Endothelial cell of umbilical vein (primary cell): Measurements from ENCODE around the gene SMIM12. TPM values are rescaled to one million over a fixed set of nuclear protein-coding genes. Genes with fewer than 3 reads are reported as not detected.

Source experiments
- BruUV-seq: library from RNA; stranded (reverse); fragments of 400-500 nt; replicated peaks from 2 replicates; lab custom pipeline; 2021; lab: Mats Ljungman, UMichigan
- CTCF ChIA-PET: fragments of 300-600, 350-600 bp; sonication (Branson Sonifier 250); formaldehyde crosslinking; loops from one replicate; lab custom pipeline; 2021; ENCODE audit warnings: antibody characterized with exemption, inconsistent platforms; lab: Charles Lee
- POLR2A ChIA-PET: fragments of 300-600, 350-600 bp; sonication (Branson Sonifier 250); formaldehyde crosslinking; loops from one replicate; lab custom pipeline; 2021; ENCODE audit warnings: antibody characterized with exemption, inconsistent platforms; lab: Charles Lee
- DNase-seq: peaks from one replicate; pipeline ENCODE4 v3.0.0-alpha.2; 2011; ENCODE audit warnings: low read depth, low spot score
- FAIRE-seq: peaks from 2 replicates; lab custom pipeline; 2011; peaks lifted over from hg19 to GRCh38; lab: Jason Lieb, UNC
- H2AFZ ChIP-seq: 2 replicates; pipeline ENCODE4 v1.6.0; 2012; ENCODE audit warnings: low read depth, low read length, control low read depth, inconsistent platforms
- H3K27ac ChIP-seq: 2 replicates; pipeline ENCODE4 v1.5.1; 2011; ENCODE audit warnings: low read depth, mild to moderate bottlenecking, control low read depth, low read length, moderate library complexity; ENCODE audit not compliant: insufficient read depth
- H3K27me3 ChIP-seq, 2 experiments: 2 replicates each; pipeline versions ENCODE4 v1.6.0 to v1.6.1; 2011; ENCODE audit warnings: low read length in 2 of 2, mixed read lengths in 1 of 2; ENCODE audit not compliant: control insufficient read depth in 2 of 2, insufficient read depth in 2 of 2
- H3K36me3 ChIP-seq, 2 experiments: 2 replicates in 1 of 2; 3 replicates in 1 of 2; pipeline ENCODE4 v1.5.1; 2011; ENCODE audit warnings: low read length in 2 of 2, mild to moderate bottlenecking in 1 of 2, moderate library complexity in 1 of 2; ENCODE audit not compliant: control insufficient read depth in 2 of 2, insufficient read depth in 2 of 2; ENCODE audit errors: extremely low read depth in 1 of 2
- H3K4me1 ChIP-seq: 3 replicates; pipeline ENCODE4 v1.5.1; 2011; ENCODE audit warnings: mild to moderate bottlenecking, low read length; ENCODE audit not compliant: control insufficient read depth, insufficient read depth; ENCODE audit errors: extremely low read depth
- H3K4me2 ChIP-seq: 2 replicates; pipeline ENCODE4 v1.6.1; 2011; ENCODE audit warnings: low read length, control low read depth, mixed read lengths; ENCODE audit not compliant: insufficient read depth
- H3K4me3 ChIP-seq, 3 experiments: fragments of 200-600 bp in 1 of 3; sonication (generic), shearing (Covaris generic) in 1 of 3; replicated peaks in 1 of 3; 2 replicates each; pipeline ENCODE4 v1.5.1; 2011 to 2016; ENCODE audit warnings: control low read depth in 3 of 3, low read length in 3 of 3, mild to moderate bottlenecking in 2 of 3, inconsistent platforms in 1 of 3, low read depth in 1 of 3, moderate library complexity in 1 of 3; ENCODE audit not compliant: insufficient read depth in 1 of 3
- H3K79me2 ChIP-seq: 2 replicates; pipeline ENCODE4 v1.6.0; 2012; ENCODE audit warnings: low read length, inconsistent platforms; ENCODE audit not compliant: control insufficient read depth, insufficient read depth
- H3K9ac ChIP-seq: replicated peaks from 2 replicates; pipeline ENCODE3; 2011; ENCODE audit warnings: low read length, control low read depth; ENCODE audit not compliant: insufficient read depth; ENCODE audit errors: extremely low read depth
- H3K9me1 ChIP-seq: replicated peaks from 3 replicates; pipeline ENCODE4 v1.6.0; 2011; ENCODE audit warnings: mild to moderate bottlenecking, low read length; ENCODE audit not compliant: control insufficient read depth, insufficient read depth; ENCODE audit errors: extremely low read depth
- H3K9me3 ChIP-seq: replicated peaks from 2 replicates; pipeline ENCODE4 v1.5.1; 2012; ENCODE audit warnings: low read length, inconsistent platforms; ENCODE audit not compliant: control insufficient read depth, insufficient read depth
- H4K20me1 ChIP-seq: replicated peaks from 2 replicates; pipeline ENCODE3; 2011; ENCODE audit warnings: mild to moderate bottlenecking, low read length; ENCODE audit not compliant: control insufficient read depth, insufficient read depth; ENCODE audit errors: extremely low read depth
- EZH2 ChIP-seq: IDR thresholded peaks from 2 replicates; pipeline ENCODE4 v1.6.1; 2012; ENCODE audit warnings: borderline replicate concordance, low read depth, mild to moderate bottlenecking, moderate library complexity, low read length, inconsistent platforms; ENCODE audit not compliant: severe bottlenecking
- FOS ChIP-seq: IDR thresholded peaks from 2 replicates; pipeline ENCODE4 v1.6.1; 2011; ENCODE audit warnings: mild to moderate bottlenecking, low read length, moderate library complexity, borderline replicate concordance; ENCODE audit not compliant: insufficient read depth
- GATA2 ChIP-seq: IDR thresholded peaks from 2 replicates; pipeline ENCODE4 v1.7.0; 2011; ENCODE audit warnings: low read depth, mild to moderate bottlenecking, moderate library complexity, mixed read lengths, low read length; ENCODE audit not compliant: insufficient read length, insufficient read depth
- JUN ChIP-seq: IDR thresholded peaks from 2 replicates; pipeline ENCODE4 v1.6.1; 2011; ENCODE audit warnings: borderline replicate concordance, low read depth; ENCODE audit not compliant: insufficient read length, insufficient read depth
- MYC ChIP-seq: IDR thresholded peaks from one replicate; pipeline ENCODE4 v1.6.1; 2011; ENCODE audit warnings: mild to moderate bottlenecking, low read depth, low read length
- POLR2A ChIP-seq: IDR thresholded peaks from 2 replicates; pipeline ENCODE4 v1.6.1; 2012; ENCODE audit warnings: low read depth, mild to moderate bottlenecking, control low read depth, low read length
- POLR2AphosphoS5 ChIP-seq: IDR thresholded peaks from 2 replicates; pipeline ENCODE4 v1.6.1; 2012; ENCODE audit warnings: low read depth, mild to moderate bottlenecking, control low read depth, low read length, moderate library complexity; ENCODE audit not compliant: insufficient read depth
- dilution Hi-C: fragments of 300-500 bp; cut with MboI; formaldehyde crosslinking; loops from one replicate; pipeline ENCODE4 v1.15.0; 2019; ENCODE audit warnings: low sequenced_read_pairs; ENCODE audit not compliant: extremely low pct_ligation_motif_present
- intact Hi-C: fragments of 100-400 bp; cut with micrococcal nuclease; formaldehyde crosslinking; loops from one replicate; pipeline ENCODE4 v1.10.0; 2022
- polyA plus RNA-seq, 4 experiments: library from polyadenylated mRNA; depleted of rRNA in 3 of 4; stranded (reverse) in 3 of 4; unstranded in 1 of 4; fragments of >200 nt; gene quantifications; 2 replicates each; pipeline versions ENCODE4 v1.2.1 to v1.2.3, GENCODE V29; 2011 to 2012; ENCODE audit warnings: missing spikeins in 1 of 4
- total RNA-seq: library from RNA; stranded (reverse); gene quantifications from 2 replicates; pipeline ENCODE4 v1.2.3, GENCODE V29; 2021
- TF ChIP-seq, protein P1 (sequence below), 2 donors: IDR thresholded peaks; 1 replicate in 1 of 2; 2 replicates in 1 of 2; pipeline ENCODE4 v1.5.1; 2011; ENCODE audit warnings: low read length in 2 of 2, mild to moderate bottlenecking in 2 of 2, moderate library complexity in 2 of 2, control low read depth in 1 of 2, inconsistent platforms in 1 of 2, low read depth in 1 of 2; ENCODE audit not compliant: insufficient read depth in 1 of 2; ENCODE audit errors: extremely low read depth in 1 of 2
- TF ChIP-seq, protein P2 (sequence below): IDR thresholded peaks from 2 replicates; pipeline ENCODE4 v1.6.1; 2011; ENCODE audit not compliant: insufficient read depth, insufficient read length

SMIM12 gene
- total and polyA plus RNA-seq, 2 donors (not counting 3 experiments of a cell fraction or from before 2014, with no cell fraction given): 66.2 to 85.9 TPM

DNA sequence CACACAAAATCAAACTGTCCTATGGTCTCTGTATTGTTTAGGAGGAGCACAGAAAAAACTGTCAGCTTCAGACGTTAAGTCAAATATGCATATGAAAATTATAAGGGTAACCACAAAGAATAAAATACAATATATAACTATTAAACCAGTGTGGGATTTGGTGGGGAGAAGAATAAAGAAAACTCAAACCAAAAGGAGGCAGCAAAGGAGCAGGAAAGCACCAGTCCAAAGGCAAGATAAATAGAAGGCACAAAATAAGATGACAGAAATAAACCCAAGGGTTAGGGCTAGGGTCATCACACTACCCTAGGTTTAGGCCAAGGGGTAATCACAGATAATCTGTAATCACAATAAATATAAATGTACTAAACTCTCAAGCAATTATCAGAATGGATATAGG is 37.1 kb upstream of the SMIM12 start:
- no peaks in the 10 kb centered on the region for H3K9me1 ChIP-seq
- no peaks in the 10 kb centered on the region for H3K27me3 ChIP-seq

More for the DNA sequence above, 37.1 kb upstream of the SMIM12 start:
- Histone ChIP-seq H3K4me2 (no peak overlapping the region), H3K9ac (no peak overlapping the region), H3K4me3 (no peak overlapping the region), H2AFZ (no peak overlapping the region), H3K9me3 (no peaks in the 10 kb centered on the region), H4K20me1 (no peaks in the 10 kb centered on the region), H3K36me3 (no peaks in the 10 kb centered on the region), H3K4me1 (no peaks in the 10 kb centered on the region), H3K27ac (no peak overlapping the region), H3K79me2 (no peaks in the 10 kb centered on the region)
- TF ChIP-seq, protein P1, sequence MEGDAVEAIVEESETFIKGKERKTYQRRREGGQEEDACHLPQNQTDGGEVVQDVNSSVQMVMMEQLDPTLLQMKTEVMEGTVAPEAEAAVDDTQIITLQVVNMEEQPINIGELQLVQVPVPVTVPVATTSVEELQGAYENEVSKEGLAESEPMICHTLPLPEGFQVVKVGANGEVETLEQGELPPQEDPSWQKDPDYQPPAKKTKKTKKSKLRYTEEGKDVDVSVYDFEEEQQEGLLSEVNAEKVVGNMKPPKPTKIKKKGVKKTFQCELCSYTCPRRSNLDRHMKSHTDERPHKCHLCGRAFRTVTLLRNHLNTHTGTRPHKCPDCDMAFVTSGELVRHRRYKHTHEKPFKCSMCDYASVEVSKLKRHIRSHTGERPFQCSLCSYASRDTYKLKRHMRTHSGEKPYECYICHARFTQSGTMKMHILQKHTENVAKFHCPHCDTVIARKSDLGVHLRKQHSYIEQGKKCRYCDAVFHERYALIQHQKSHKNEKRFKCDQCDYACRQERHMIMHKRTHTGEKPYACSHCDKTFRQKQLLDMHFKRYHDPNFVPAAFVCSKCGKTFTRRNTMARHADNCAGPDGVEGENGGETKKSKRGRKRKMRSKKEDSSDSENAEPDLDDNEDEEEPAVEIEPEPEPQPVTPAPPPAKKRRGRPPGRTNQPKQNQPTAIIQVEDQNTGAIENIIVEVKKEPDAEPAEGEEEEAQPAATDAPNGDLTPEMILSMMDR (IDR thresholded peaks at IDR 0.05; ENCODE audit: extremely low read depth in 1 of 2, insufficient read depth in 1 of 2, low read depth in 1 of 2, low read length in 2 of 2): no peak
- TF ChIP-seq POLR2A (no peak), POLR2AphosphoS5 (no peak), JUN (no peak), GATA2 (no peak), EZH2 (no peak), FOS (no peak), MYC (no peak)
- TF ChIP-seq, protein P2, sequence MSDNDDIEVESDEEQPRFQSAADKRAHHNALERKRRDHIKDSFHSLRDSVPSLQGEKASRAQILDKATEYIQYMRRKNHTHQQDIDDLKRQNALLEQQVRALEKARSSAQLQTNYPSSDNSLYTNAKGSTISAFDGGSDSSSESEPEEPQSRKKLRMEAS: no peak
- no peak for DNase-seq
- dilution Hi-C loops (no loop called here), intact Hi-C loops (no loop called here)
- FAIRE-seq: no peak
- POLR2A ChIA-PET: no interaction called here
- CTCF ChIA-PET: interaction anchor here (0.7 to 1.1 kb wide), 4 partner anchors 305 to 831 kb away, joined by 3 to 4 read pairs (median 3); no protein-coding TSS in a partner anchor
- no TSS peak for BruUV-seq
